Astrocyte (in vitro differentiated cells and primary cell): ENCODE data around the gene ST14. TPM values are rescaled to one million over a fixed set of nuclear protein-coding genes. Genes with fewer than 3 reads are reported as not detected.

Experiments
- DNase-seq: peaks from one replicate; pipeline ENCODE4 v3.0.0-alpha.2; 2010; ENCODE audit warnings: low read depth
- FAIRE-seq: peaks from 2 replicates; lab custom pipeline; 2011; peaks lifted over from hg19 to GRCh38; lab: Jason Lieb, UNC
- H2AFZ ChIP-seq: 2 replicates; pipeline ENCODE4 v1.6.0; 2012; ENCODE audit warnings: low read depth, low read length, inconsistent platforms
- H3K27ac ChIP-seq: 2 replicates; pipeline ENCODE4 v1.5.1; 2011; ENCODE audit warnings: low read depth, low read length, inconsistent platforms
- H3K27me3 ChIP-seq: 2 replicates; pipeline ENCODE4 v1.6.0; 2011; ENCODE audit warnings: low read length, inconsistent platforms; ENCODE audit not compliant: insufficient read depth
- H3K36me3 ChIP-seq: 2 replicates; pipeline ENCODE4 v1.5.1; 2011; ENCODE audit warnings: low read length, inconsistent platforms; ENCODE audit not compliant: insufficient read depth
- H3K4me1 ChIP-seq: 2 replicates; pipeline ENCODE4 v1.5.1; 2011; ENCODE audit warnings: low read length, inconsistent platforms; ENCODE audit not compliant: insufficient read depth
- H3K4me2 ChIP-seq: 2 replicates; pipeline ENCODE4 v1.6.0; 2012; ENCODE audit warnings: low read length, inconsistent platforms
- H3K4me3 ChIP-seq: 2 replicates; pipeline ENCODE4 v1.5.1; 2011; ENCODE audit warnings: low read depth, mild to moderate bottlenecking, low read length, inconsistent platforms; ENCODE audit not compliant: insufficient read depth
- H3K79me2 ChIP-seq: 2 replicates; pipeline ENCODE4 v1.6.0; 2012; ENCODE audit warnings: mild to moderate bottlenecking, low read length, inconsistent platforms; ENCODE audit not compliant: insufficient read depth
- H3K9ac ChIP-seq: 2 replicates; pipeline ENCODE4 v1.6.0; 2012; ENCODE audit warnings: mild to moderate bottlenecking, low read length, inconsistent platforms
- H3K9me3 ChIP-seq: 2 replicates; pipeline ENCODE4 v1.5.1; 2012; ENCODE audit warnings: low read depth, mild to moderate bottlenecking, low read length, inconsistent platforms; ENCODE audit not compliant: insufficient read depth
- H4K20me1 ChIP-seq: 2 replicates; pipeline ENCODE4 v1.6.0; 2012; ENCODE audit warnings: low read length, inconsistent platforms; ENCODE audit not compliant: insufficient read depth
- H3K27ac Mint-ChIP-seq: one replicate; pipeline ENCODE4 v1.8.0; 2021; ENCODE audit warnings: mild to moderate bottlenecking, mixed read lengths; ENCODE audit not compliant: unreplicated experiment
- H3K27me3 Mint-ChIP-seq: one replicate; pipeline ENCODE4 v1.8.0; 2021; ENCODE audit warnings: low read depth, mixed read lengths; ENCODE audit not compliant: unreplicated experiment
- H3K36me3 Mint-ChIP-seq: one replicate; pipeline ENCODE4 v1.8.0; 2021; ENCODE audit warnings: low read depth, mixed read lengths; ENCODE audit not compliant: unreplicated experiment
- H3K4me1 Mint-ChIP-seq: one replicate; pipeline ENCODE4 v1.8.0; 2021; ENCODE audit warnings: low read depth, mixed read lengths; ENCODE audit not compliant: unreplicated experiment
- H3K4me3 Mint-ChIP-seq: one replicate; pipeline ENCODE4 v1.8.0; 2021; ENCODE audit warnings: mild to moderate bottlenecking, moderate library complexity, mixed read lengths; ENCODE audit not compliant: unreplicated experiment
- H3K9me3 Mint-ChIP-seq: one replicate; pipeline ENCODE4 v1.8.0; 2021; ENCODE audit warnings: mild to moderate bottlenecking, mixed read lengths; ENCODE audit not compliant: unreplicated experiment
- CTCF ChIP-seq: IDR thresholded peaks from 2 replicates; pipeline ENCODE4 v1.5.1; 2011; ENCODE audit warnings: low read depth, mild to moderate bottlenecking, inconsistent platforms, low read length, moderate library complexity; ENCODE audit not compliant: insufficient read depth
- EZH2 ChIP-seq: IDR thresholded peaks from 2 replicates; pipeline ENCODE4 v1.6.1; 2012; ENCODE audit warnings: mild to moderate bottlenecking, low read length, inconsistent platforms; ENCODE audit not compliant: insufficient read depth
- total RNA-seq: library from RNA; stranded (reverse); gene quantifications from 2 replicates; pipeline ENCODE4 v1.2.1, GENCODE V29; 2021

Gene ST14
- total RNA-seq, 1 donor from 2014 or later, result 4.2 TPM

GRCh38 chr11:130194241-130195023, 34.9 kb downstream of the ST14 start:
- Mint-ChIP-seq H3K27me3 (peaks cover 15% of the 10 kb centered on the region), H3K4me3 (no peak overlapping the region), H3K4me1 (no peaks in the 10 kb centered on the region), H3K36me3 (no peaks in the 10 kb centered on the region), H3K9me3 (no peaks in the 10 kb centered on the region), H3K27ac (no peak overlapping the region)
- no peak overlapping the region for H3K4me3 ChIP-seq
- DNase-seq, result no peak
- H3K36me3 ChIP-seq, result no peaks in the 10 kb centered on the region
- no peak for FAIRE-seq
- no peaks in the 10 kb centered on the region for H3K4me1 ChIP-seq
- no peaks in the 10 kb centered on the region for H3K9me3 ChIP-seq
- no peak overlapping the region for H3K4me2 ChIP-seq
- H3K27ac ChIP-seq, result no peak overlapping the region
- H4K20me1 ChIP-seq, result no peaks in the 10 kb centered on the region
- H3K27me3 ChIP-seq, result peaks cover 2% of the 10 kb centered on the region
- H3K79me2 ChIP-seq, result no peaks in the 10 kb centered on the region
- no peak overlapping the region for H3K9ac ChIP-seq
- H2AFZ ChIP-seq, result no peak overlapping the region
- TF ChIP-seq CTCF (no peak), EZH2 (no peak)

GRCh38 chr11:130197386-130198035, 37.9 kb downstream of the ST14 start:
- H3K4me3 ChIP-seq, result no peak overlapping the region

More at GRCh38 chr11:130197386-130198035, 37.9 kb downstream of the ST14 start:
- H3K9me3 ChIP-seq, result peaks cover 4% of the 10 kb centered on the region
- Mint-ChIP-seq H3K27me3 (peaks cover 28% of the 10 kb centered on the region), H3K9me3 (peaks cover 10% of the 10 kb centered on the region), H3K27ac (no peak overlapping the region), H3K36me3 (peaks cover 7% of the 10 kb centered on the region), H3K4me3 (no peak overlapping the region), H3K4me1 (no peaks in the 10 kb centered on the region)
- no peaks in the 10 kb centered on the region for H4K20me1 ChIP-seq
- DNase-seq, result peak; percentile 12
- H3K79me2 ChIP-seq, result no peaks in the 10 kb centered on the region
- H3K4me1 ChIP-seq, result no peaks in the 10 kb centered on the region
- H3K4me2 ChIP-seq, result no peak overlapping the region
- no peak overlapping the region for H3K27ac ChIP-seq
- H3K36me3 ChIP-seq, result no peaks in the 10 kb centered on the region
- TF ChIP-seq EZH2, result no peak
- TF ChIP-seq CTCF, result no peak
- H3K9ac ChIP-seq, result no peak overlapping the region
- no peak for FAIRE-seq
- peaks cover 3% of the 10 kb centered on the region for H3K27me3 ChIP-seq
- H2AFZ ChIP-seq, result no peak overlapping the region
